ENCODE data around the gene PRPSAP2.
A peak's percentile ranks its signal among the peaks of the same experiment; 100 is the strongest.
"Not testable (repeated sequence)": the region's sequence is repeated elsewhere in the genome, so short reads cannot be mapped to it uniquely, and the experiment has no call there.

PRPSAP2 gene, protein sequence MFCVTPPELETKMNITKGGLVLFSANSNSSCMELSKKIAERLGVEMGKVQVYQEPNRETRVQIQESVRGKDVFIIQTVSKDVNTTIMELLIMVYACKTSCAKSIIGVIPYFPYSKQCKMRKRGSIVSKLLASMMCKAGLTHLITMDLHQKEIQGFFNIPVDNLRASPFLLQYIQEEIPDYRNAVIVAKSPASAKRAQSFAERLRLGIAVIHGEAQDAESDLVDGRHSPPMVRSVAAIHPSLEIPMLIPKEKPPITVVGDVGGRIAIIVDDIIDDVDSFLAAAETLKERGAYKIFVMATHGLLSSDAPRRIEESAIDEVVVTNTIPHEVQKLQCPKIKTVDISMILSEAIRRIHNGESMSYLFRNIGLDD

DNA sequence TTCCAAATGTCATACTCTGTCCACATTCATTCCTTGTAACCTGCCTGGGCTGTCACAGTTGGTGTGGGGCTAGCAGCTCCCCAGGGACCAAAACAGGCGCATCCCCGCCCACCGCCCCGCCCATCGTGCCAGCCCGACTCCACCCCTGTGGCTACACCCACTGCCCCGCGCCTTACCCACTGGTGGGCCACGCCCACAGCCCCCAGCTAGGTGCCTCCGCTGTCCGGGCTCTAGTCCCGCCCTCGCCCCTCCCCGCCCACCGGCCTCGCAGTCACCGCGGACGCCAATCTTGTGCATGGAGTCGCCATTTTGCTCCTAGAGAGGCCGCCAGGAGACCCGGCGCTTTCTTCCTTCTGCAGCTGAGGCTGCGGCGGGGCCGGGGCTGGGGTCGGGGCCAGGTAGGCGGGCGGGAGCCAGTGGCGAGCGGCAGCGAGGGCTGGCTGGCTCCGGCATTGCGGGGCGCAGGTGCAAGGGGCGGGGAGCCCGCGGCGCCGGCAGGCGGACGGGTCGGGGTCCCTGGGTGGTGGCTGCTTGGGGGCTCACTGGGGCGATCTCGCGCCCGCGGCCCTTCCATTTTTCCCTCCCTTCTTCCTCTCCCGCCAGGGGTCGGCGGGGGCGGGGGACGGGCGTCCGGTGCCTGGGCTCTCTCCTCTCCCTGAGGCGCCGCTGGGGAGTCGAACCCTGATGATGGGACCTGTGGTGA is at the start of gene PRPSAP2:
TSS of gene PRPSAP2 (plus strand) at position 268 of the 703 bp plus-strand sequence. CDS start 7,703 bp downstream, outside the sequence.
- peak; percentile 94 for DNase-seq (ENCODE audit: low spot score)

DNA sequence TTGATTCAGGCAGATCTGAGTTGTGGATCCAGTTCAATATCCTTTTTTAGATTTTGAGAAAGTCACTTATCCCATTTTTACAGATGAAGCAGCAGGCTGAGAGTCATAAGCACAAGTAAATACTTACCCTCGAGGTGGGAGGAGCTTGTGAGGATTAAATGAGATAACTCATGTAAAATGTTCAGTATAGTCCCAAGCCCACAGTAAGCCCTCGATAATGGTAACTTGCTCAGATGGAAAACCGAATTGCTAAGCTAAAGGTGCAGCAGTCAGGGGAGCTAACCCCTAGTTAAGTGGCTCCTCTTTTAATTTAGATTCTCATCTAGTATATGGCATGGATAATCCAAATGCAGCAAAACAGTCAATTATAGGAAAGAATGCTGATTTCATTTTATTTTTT is 42.0 kb upstream of the PRPSAP2 start:
- not testable (repeated sequence) for DNase-seq (ENCODE audit: low spot score)

DNA sequence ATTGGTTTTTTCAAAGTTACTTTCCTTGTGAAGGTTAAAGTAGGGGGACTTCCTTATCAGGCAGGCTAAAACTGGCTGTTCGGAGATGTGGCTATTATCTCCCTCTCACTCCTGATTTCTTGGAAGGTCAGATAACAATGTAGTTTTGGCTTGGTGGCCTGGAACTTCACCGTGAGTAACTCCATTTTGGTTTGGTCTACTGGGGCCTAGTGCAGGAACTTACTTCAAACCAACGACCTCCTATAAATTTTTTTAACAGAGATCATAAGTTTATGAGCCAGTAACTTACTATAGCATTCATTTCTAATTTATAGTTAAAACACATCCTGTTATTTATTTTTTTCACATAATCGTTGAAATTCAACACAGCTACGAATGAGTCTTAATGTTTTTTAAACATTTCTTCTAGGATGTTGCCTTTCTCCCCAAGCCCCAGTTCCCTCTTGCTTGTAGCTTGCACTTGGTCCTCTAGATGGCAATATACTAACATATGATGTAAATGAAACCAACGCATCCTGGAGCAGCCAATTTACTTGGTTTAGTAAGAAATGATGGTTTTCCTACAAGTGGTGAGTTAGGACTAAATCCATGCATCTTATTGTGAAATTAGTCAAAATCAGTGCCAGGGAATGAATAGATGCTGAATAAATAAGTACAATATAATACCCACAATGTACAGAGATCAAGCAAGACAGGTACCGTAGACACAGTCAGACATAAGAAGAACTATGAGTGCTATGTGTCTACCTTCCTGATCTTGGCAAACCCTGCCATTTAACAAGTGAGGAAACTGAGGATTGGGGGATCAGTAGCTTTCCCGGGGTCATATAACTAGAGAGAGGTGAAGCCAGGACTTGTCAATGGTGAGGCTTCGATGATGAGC is 41.2 kb upstream of the PRPSAP2 start:
- DNase-seq (ENCODE audit: low spot score): peak; percentile 82

DNA sequence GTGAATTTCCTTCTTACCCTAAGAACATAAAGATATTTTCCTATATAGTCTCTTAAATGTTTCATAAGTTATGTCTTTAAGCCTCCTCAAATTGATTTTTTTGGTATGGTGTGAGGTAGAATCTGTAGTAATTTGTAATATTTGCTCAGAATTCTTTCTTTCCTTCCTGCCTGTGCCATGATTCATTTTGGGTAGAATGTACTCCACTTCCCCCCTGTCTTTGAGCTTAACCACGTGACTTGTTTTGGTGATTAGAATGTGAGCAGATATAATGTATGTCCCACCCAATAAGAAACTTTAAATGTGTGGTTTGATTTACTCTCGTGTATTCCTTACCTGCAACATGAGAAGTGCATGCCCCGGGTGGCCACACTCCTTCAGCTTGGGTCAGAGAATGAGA is 36.5 kb upstream of the PRPSAP2 start:
- DNase-seq (ENCODE audit: low spot score): not testable (repeated sequence)

DNA sequence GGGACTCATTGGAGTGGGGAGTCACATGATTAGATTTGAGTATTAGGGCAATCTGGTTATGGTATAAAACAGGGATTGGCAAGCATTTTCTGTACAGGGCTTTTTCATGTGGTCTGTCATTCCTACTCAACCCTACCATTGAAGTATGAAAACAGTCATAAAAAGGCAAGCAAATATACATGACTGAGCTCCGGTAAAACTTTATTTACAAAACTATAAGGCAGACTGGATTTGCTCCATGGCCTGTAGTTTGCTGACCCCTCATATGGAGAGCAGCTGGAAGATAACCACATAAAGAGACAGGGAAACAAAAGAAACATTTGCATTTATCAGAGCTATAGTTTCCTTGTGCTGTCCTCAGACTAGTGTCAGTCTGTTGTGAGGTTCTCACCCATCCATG is 30.3 kb upstream of the PRPSAP2 start:
- DNase-seq (ENCODE audit: low spot score): not testable (repeated sequence)

DNA sequence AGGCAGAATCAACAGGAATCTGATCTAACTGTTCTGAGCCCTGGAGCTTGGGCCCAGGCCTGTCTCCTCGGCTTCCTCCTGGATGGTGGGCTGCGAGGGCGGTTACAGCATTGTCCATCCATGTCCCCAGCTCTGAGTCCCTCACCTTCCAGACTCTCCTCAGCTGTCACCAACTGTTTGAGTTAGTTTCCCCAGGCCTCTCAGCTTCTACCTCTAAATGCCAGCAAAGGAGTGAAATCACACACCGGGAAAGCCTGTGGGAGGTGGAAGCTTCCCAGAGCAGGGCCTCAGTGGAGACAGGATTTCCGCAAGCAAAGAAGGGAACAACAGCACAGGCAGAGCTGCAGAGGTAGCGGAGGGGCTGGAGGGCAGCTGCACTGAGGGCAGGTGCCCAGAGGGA is 9.4 kb upstream of the PRPSAP2 start:
- DNase-seq (ENCODE audit: low spot score): no peak

DNA sequence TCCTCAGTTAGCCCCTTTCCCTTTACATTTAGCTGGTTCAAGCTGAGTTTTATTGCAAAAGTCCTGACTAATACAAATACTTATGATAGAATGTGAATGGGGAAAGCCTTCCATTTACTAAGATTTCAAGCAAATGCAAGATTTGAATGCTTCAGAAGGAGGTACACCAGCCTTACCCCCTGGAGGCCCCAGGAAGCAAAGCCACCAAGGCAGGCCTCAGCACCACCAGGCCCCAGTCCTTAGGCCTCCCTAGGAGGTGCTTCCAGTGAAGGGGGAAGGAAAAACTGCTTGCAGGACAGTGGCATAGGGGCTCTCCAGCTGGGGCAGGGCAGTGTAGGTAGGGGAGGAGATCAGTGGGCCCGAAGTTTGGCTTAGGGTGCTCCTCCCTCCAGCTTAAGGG is 7.3 kb upstream of the PRPSAP2 start:
- no peak for DNase-seq (ENCODE audit: low spot score)

DNA sequence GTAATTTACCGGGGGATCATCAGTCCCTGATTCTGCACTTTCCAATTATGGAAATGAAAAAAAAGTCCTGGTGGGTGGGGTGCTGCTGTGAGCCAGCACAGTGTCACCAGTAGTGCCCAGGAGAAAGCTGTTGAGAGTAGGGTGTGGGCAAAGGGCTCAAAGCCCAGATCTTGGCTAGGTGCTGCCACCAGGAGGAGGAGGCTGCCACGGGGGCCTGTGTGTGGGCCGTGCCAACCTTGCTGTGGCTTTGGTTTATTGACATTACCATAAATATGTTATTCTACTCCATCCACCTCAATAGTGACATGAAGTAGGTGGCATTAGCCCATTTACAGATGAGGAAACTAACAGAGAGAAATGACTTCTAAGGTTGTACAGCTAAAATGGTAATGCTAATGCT is 6.7 kb upstream of the PRPSAP2 start:
- no peak for DNase-seq (ENCODE audit: low spot score)

DNA sequence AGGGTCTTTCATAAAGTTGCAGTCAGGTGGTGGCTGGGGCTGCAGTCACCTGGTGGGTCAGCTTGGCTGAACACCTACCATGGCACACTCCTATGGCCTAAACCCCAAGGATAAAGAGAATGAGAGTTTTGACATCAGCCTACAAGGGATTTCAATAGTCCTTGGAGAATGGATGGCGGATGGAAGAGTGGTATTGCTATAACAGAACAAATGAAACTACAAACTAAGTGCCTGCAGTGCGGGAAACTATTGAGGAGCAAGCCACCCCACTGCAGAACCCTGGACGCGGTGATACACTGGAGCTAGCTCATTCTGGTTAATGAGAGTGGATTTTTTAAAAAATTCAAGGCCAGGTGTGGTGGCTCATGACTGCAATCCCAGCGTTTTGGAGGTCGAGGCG is 3.0 kb upstream of the PRPSAP2 start:
- DNase-seq (ENCODE audit: low spot score): no peak

DNA sequence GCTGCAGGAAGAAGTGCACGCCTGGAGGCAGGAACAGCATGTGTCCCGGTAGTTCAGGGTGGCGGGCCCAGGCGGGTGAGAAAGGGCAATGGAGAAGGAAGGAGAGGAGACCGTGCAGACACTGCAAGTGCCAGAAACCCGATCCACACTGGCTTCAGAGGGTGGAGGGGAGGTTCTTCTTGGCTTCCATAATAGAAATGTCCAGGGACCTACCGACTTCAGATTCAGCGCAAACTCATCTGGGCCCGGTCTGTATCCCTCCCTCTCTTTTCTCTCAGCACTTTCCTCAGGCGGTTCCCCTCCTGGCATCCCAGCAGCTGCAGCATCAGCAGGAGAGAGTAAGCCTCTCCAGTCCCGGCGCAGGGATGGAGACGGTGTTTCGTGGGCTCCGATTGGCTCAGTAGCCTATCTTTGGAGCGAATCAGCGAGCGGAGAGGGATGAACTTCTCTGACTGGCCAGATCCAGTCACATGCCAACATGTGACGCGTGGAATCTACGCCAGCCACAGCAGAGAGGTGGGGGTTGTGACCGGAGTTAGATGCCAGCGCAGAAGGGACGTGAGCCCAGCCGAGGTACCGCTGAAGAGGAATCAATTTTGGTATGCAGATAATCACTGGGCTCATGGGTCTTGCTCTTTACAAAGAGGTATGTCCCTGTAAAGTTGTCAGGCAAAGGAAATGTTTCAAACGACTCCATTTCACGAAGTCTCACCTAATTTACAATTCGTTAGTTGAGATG is 1.9 kb upstream of the PRPSAP2 start:
- DNase-seq (ENCODE audit: low spot score): peak; percentile 96

DNA sequence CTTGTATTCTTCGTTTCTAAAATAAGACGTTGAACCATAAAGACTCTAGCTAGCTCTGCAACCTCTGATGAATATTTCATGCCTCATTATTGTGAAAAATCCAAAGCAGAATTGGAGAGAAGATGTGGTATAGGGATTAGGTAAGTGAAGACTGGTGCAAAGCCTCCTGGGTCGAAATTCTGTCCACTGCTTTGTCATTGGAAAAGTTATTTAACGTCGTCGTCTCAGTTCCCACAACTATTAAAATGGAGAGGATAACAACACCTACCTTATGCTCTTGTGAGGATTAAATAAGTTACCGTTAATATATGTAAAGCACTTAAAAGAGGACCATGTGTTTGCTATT is 1.4 kb upstream of the PRPSAP2 start:
- peak; percentile 35 for DNase-seq (ENCODE audit: low spot score)

DNA sequence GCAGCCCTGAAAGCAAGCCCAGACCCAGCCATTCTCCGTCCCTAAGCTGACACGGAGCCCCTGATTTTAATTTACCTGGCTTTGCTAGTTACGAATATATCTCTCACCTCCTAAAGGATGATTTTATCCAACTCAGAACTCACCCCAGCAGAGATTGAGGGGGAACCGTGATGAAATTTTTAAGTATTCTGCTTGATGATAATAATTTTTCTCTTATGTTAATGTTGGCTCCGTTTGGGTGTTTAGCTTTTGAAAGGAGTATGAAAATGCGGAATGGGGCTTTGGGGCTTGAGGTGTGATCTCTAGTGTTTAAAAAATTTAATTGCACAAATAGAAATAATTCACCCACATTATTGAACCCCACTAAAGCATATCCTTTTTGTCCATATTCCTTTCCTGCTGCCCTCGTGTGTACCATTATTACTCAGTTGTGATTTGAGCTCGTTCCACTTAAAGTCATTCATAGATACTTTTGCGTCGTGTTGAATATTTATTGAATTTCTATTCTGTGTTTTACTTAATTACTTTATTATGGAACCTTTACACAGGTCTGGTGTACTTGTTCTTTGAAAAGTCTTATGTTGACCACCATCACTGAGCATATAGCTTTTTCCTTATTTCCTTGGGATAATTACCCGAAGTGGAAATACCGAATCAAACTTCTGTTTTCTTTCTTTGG is 775 bp downstream of the PRPSAP2 start:
- DNase-seq (ENCODE audit: low spot score): peak; percentile 16

DNA sequence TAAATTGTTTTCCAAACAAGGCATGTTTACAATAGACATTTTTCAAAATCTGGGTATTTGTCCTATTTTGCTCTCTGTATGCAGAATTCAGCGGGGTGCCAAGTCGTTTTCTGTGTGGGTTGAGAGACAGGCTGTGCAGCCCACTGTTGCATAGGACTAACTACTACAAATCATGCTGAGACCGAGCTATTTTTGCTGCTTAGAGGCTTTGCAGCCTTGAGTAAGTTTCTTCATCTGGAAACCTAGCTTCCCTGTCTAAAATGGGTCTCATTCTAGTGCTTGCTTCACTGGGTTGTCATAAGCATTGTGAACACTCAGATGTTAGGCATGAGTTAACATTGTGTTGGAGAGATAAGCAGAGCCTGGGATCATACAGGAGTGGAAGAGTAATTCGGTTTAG is 1.3 kb downstream of the PRPSAP2 start:
- peak; percentile 80 for DNase-seq (ENCODE audit: low spot score)

DNA sequence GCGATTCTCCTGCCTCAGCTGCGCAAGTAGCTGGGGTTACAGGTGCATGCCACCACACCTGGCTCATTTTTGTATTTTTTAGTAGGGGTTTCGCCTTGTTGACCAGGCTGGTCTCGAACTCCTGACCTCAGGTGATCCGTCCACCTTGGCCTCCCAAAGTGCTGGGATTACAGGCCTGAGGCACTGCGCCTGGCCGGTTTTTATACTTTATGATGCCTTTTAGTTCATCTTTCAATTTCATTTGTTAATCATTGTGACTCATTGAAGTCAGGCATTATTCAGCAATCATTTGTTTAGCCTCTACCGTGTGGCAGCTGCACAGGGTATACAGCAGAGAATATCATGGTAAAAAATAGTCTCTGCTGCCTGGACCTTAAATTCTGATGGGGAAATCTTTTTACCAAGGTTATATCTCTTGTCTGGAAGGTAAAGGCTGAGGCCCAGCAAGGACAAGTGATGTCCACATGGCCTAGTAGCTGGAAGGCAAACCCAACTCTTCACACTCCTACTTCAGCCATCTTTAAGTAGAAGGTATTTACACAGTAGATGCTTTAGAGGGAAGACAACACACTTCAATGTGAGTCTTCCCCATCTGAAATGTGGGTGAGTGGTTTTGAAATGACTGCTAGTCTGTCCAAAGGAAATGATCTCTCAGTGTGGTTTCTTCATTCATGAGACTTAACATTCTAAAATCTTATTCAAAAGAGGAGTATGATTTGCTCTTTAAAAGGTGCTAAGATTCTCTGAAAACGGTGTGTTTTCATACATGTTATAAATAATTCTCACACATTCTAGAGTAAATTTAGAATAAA is 2.4 kb downstream of the PRPSAP2 start:
- DNase-seq (ENCODE audit: low spot score): peak; percentile 46

DNA sequence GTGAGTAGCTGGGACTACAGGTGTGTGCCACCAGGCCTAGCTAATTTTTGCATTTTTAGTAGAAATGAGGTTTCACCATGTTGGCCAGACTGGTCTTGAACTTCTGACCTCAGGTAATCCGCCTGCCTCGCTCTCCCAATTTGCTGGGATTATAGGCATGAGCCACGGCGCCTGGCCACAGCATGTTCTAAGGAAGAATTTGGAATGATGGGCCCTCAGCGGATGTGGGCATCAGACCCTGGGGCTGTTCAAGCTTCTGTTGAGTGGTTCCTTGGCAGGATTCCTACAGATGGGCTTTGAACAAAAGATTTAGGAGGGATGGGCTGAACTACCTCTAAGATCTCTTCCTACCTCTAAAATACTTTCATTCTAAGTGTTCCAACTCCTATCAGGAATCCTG is 4.1 kb downstream of the PRPSAP2 start:
- no peak for DNase-seq (ENCODE audit: low spot score)

DNA sequence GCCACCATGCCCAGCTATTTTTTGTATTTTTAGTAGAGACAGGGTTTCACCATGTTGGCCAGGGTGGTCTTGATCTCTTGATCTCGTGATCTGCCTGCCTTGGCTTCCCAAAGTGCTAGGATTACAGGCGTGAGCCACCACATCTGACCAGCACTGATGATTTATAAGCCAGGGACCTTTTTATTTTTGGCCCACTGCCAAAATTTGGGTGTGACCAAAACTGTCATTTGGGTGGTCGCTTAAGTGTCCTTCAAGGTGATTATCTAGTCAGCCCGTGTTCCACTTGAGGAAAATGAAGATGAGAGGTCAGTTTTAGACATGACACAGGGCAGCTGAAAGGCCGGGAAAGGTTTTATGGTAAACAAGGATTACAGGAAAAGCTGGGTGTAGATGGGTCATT is 7.1 kb downstream of the PRPSAP2 start:
- not testable (repeated sequence) for DNase-seq (ENCODE audit: low spot score)

DNA sequence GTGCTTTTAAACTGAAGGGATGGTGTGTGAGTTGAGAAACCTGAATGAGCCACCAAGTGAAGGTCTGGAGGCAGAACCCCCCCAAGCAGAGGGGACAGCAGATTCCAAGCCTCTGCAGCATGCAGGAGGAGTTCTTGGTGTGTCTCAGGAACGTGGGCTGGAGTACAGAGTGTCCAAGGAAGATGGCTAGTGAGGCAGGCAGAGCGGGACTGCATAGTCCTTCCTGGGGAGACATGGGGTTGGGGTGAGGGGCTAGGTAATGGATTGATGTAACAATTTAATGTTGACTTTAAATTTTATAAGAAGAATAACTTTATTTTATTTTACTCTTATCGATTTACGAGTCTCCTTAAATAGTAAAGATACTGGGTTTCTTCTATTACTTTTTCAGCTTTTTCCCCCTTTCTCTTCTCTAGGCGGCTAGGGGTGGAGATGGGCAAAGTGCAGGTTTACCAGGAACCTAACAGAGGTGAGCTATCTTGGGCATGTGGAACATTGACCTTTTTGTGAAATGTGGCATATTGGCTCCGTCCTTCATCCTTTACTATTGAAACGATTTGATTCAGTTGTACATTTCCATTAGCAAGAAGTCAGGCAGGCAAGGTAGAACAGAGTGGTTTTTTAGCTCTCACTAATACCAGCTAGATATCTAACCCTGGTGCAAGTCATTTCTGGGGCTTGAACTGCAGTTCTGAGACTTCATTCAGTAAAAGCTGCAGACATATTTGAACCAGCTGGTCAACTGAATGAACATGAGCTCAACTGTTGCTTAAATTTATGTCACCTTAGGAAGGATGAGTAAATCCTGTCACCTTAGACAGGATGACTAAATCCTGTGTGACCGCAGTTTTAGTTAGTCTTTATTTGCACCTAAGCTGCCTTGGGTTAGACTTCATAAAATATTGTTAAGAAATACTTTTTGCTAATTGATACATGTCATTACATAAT is 9.2 kb downstream of the PRPSAP2 start:
- no peak for DNase-seq (ENCODE audit: low spot score)

DNA sequence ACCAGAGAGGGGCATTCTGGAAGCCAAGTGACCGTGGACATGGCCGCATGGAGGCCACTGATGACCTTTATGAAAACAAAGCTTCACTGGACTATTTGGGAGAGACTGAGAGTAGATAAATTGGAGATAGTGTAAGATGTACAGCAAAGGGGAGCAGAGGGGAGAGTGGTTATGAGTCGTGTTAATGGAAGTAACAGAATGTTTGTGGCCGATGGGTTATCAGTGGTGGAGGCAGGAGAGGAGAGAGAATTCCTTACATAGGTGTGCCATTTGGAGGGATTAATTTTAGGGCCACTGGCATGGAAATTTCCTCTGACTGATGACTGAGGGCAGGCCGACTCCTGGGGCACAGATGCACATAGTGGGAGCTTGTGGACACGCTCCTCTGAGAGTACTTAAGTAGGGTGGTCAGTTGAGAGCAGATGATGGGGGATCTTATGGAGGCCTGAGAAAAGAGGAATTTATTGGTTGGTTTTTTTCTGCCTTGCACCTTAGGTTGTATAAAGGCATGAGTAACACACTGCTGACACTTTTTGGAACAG is 19.2 kb downstream of the PRPSAP2 start:
- no peak for DNase-seq (ENCODE audit: low spot score)

DNA sequence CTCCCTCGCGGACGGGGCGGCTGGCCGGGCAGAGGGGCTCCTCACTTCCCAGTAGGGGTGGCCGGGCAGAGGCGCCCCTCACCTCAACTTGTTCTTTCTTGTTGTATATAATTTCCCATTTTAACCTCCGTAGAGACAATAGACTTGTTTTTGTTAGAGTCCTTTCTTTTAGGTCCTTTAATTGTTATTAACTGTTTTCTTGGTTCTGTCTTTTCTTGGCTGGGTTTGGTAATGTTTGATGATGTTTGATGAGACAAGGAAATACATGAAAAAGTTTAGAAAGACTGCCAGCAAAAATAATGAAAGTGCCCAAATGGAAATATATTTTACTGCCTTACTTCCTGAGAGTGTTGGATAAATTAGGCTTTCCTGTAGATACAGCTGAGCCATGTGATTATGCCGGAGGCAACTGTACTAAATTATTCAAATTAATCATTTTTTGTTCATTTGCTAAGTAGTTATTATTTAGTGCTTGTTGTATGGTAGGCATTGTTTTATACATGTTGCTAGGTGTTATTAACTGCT is 30.9 kb downstream of the PRPSAP2 start:
- DNase-seq (ENCODE audit: low spot score): no peak
